Panc1 (cell line): ENCODE results near the gene ATP10A.

Experiments
- CTCF ChIP-seq: fragments of 450-650 bp; IDR thresholded peaks from 2 replicates; pipeline ENCODE4 v1.5.1; 2017; ENCODE audit warnings: mild to moderate bottlenecking
- POLR2AphosphoS5 ChIP-seq: IDR thresholded peaks from 2 replicates; pipeline ENCODE4 v1.6.1; 2012; ENCODE audit warnings: mild to moderate bottlenecking, low read depth, low read length, moderate library complexity

- TF ChIP-seq POLR2AphosphoS5 (no peak), CTCF (no peak)
These were observed 198.4 kb downstream of the ATP10A start for GRCh38 chr15:25664761-25665160.
